GM21528 (cell line): ENCODE results near the gene PLCB4.

Source experiments
- ATAC-seq: cut with Tn5 transposase; IDR thresholded peaks from one replicate; pipeline ENCODE4 v1.9.1; 2021; ENCODE audit warnings: mild to moderate bottlenecking, moderate library complexity; ENCODE audit not compliant: unreplicated experiment, low FRiP score

Gene PLCB4

DNA sequence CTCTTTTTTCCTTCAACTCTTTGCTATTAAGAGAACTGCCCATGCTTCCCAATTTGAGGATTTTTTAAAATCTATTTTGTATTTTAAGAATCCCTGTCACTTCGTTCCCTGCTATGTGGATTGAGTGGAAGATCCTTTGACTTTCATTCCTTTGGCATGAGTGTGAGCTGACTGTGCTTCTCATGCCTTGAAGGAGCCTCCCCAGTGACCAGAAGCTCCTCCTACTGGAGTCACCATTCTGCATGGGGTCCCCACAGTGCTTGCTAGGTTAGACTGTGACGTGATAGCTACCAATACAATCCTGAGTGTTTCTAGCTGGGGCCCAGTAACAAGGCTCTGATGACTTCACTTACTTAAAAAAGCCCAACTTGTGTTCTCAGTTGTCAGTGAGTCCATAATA, 341.1 kb downstream of the PLCB4 start:
- ATAC-seq, result no peak

DNA sequence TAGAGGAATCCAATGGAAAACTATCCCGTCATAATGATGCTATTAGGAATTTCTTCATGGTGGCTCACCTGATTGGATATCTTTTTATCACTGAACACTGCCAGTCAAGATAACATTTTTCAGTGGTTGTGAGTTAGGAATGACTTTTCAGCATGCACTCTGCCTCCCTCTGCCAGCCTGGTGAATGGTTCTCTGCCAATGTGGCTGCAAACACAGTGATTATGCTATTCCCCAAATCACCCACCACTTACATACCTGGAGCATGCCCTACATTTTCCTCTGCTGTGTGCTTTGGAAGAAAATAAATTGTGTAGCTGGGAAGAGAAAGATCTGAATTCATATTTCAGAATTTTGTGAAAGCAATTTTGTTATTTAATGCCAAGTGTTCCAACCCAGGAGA, 342.9 kb downstream of the PLCB4 start:
- ATAC-seq, result no peak

DNA sequence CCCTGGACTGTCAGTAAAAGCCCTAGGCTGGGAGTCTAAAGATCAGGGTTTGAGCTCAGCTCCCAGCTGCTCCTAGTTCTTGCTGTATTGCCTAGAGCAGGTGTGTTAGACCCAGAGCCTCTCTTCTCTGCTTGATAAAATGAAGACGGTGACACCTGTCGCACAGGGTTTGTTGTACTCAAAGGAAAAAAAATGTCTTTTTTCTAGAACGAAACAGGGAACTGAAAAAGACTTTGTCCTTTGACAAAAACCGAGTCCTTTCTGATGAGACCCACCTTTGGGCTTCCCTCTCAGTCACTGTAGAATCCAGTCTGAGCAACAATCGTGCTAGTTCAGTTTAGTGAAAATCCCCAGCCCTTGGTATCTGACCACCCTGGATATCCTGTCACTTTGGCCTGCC, 343.4 kb downstream of the PLCB4 start:
- peak; percentile 89 for ATAC-seq

DNA sequence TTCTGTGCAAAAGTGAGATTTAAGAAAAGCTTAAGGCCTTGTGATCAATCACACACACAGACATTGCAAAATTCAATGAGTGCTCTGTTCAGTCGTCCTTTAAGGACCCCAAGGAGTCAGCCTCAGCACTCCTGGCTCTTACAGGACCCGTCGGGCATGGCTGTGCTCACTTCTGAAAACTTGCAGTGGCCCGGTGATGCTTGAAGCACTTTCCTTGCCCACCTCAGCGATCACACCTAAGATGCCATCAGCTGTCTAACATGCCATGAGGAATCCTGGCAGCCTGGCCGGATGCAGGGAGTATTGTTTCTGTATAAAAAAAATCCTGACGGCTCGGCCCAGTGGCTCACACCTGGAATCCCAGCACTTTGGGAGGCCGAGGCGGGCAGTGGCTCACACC, 344.1 kb downstream of the PLCB4 start:
- no peak for ATAC-seq

DNA sequence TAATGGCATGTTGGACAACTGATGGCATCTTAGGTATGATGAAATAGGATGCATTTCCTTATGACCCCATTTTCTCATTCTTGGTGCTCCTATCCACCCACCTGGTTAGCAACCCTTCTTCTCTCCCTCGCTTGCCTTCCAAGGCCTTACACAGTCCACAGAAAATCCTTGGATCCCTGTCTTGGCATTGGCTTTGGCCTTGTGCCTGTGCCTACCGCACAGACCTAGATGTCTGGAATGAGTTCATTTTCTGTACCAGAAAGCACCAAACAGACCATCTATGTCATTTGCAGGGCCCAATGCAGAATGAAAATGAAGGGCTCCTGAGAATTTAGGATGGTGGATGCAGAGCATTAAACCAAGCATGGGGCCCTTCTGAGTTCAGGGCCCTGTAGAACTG, 346.5 kb downstream of the PLCB4 start:
- no peak for ATAC-seq

DNA sequence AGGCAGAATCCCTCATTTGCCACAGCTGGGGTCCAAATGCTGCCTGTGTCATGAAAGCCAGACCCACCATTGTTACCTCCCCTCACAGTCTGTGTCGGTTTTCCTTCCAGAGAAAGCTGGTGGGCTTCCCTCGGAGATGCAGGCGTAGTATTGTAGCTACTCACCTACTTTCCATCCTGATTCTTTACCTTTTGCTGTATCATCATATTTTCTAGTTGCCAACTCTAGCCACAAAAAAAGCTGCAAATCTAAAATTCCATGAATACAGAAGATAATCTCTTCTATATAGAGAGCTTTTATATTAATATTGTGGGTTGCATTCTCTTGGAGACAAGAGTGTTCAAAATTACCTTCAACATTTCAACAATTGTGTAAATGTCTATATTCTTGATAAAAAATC, 347.5 kb downstream of the PLCB4 start:
- ATAC-seq, result no peak

DNA sequence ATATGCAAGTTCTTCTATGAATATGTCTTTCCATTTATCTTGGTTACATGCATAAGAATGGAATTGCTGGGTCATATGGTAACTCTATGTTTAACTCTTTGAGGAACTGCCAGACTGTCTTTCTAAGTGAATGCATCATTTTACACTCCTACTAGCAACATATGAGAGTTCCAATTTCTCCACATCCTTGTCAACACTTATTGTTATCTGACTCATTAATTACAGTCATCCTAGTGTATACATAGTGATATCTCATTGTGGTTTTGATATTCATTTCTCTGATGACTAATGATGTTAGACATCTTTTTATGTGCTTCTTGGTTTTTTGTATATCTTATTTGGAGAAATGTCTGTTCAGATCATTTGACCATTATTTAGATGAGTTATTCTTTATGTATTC, 348.8 kb downstream of the PLCB4 start:
- ATAC-seq, result no peak

DNA sequence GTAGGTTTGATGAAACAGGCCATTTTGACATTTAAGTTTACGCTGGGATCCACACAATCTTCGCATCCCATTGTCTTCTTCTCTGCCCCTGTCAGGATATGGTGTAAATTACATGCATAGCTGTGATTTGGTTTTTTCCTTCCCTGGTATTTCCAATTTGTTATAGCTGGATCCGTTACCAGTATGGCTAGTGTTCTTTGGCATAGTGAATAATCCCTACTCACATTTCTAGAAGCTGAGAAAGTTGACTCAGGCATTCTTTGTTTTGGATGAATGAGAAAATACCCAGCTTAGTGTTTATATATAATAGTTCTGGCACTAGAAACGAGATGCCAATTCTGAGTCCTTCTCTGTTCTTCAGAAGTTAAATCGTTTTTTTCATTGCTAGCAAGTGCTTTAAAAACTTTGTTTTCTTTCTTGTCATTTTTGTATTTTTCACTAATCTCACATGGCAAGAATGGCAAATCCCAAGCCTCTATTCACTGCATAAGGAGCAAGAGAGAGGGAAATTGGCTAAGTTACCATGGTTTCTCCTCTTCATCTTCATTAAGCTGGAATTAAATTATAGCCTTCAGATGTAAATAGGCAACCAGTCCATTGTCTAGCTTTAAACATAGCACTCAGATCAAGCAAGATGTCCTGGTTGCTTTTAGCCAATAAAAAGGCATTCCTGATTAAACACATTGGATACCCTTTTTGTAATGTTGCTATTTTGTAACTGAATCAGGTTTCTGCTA, 353.6 kb downstream of the PLCB4 start:
- ATAC-seq, result no peak

DNA sequence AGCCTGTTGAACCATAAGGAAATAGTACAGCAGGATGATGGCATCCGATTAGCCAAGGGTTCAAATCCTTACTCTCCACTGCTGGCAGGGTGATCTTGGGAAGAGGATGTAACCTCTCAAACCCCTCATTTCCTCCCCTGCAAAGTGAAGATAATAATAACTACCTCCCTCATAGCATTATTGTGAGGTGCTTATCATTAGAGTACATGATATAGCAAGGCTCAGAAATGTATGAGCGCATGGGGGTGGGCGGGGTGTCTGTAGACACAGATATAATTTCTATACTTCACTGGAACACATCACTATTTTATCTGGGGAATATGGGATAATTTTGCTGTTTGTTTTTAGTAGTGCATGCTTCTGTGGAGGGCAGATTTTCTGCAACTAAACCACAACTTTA, 355.7 kb downstream of the PLCB4 start:
- ATAC-seq, result no peak

DNA sequence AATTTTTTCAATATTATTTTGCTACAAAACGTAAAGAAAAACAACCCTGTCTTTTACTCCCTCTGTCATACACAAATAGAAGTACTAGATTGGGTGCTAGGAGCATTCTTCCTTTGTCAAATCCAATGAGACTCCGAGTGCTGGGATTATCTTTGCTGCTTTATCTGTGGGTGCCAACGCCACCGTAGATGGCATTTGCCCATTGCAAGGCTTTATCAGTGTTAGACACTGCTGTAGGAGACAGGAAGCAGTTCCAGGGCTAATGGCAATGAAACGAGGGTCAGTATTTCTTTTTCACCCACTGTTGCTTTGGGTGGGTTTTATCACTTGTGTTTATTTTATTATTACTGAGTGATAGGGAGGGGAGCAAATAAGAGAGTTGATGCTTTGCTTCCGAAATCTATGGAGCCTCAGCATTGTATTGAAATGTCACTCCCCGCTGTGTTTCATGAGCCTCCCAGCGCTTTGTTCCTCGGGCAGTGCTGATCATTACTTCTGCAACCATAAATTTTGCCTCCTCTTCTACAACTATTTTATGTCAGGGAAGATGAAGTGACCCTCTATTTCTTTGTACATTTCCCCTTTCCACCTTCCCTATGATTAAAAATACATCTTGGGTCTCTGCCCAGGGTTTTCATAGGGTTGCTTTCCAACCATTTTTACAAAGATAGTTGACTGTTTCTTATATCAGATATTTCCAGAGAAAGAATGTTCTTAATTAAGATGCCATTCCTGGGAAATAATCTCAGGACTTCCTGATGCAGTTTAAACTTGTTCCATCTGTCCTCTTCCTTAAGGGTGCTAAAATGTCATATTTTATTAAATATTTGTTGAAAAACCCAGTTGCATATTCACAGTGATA, 358.8 kb downstream of the PLCB4 start:
- ATAC-seq, result no peak

DNA sequence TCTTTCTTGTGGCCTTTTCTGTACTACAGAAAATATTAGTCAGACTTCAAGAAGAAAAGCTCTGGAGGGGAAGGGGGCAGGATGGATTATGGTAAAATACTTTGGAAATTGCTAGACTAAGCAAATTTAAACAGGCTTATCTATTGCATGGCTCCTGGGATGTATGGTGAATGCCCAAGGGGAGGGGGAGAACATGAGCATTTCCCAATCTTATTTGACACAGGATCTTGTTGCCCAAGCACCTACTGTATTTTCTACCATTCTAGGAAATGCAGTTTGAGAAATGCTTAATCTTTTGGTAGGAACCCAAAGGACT, 359.4 kb downstream of the PLCB4 start:
- ATAC-seq, result no peak

DNA sequence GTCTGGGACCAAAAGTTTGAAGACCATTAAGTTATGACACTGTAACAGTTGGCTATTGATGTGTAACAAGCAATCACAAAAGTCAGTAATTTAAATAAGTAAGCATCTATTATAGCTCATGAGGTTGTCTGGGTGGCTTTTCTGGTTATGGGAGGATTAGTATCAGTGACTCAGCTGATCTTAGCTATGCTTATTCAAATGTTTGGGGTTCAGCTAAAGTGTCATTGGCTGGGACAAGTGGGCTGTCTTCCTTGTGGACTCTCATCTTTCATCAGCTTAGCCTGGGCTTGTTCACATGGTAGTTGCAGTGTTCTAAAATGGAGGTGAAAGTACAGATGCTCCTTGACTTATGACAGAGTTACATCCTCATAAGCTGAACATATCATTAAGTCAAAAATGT, 370.9 kb downstream of the PLCB4 start:
- ATAC-seq, result no peak

DNA sequence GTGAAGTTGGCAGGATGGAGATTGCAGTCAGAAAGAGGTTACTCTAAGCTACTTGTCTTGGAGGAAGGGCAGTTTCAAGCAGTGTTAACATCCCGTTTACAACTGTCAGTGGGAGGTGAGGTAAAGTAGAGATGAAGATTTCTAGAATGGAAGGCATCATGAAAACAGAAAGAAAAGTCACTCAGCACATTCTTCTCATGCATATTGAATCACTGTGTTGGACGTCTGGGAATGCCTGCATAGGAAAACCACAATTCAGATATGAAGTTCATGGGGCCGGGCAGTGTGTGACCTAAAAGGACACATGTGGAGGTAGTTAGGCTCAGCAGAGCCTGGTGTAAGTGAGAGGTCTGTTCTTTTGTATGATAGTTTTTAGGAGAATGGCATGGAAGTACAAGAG, 372.0 kb downstream of the PLCB4 start:
- no peak for ATAC-seq

DNA sequence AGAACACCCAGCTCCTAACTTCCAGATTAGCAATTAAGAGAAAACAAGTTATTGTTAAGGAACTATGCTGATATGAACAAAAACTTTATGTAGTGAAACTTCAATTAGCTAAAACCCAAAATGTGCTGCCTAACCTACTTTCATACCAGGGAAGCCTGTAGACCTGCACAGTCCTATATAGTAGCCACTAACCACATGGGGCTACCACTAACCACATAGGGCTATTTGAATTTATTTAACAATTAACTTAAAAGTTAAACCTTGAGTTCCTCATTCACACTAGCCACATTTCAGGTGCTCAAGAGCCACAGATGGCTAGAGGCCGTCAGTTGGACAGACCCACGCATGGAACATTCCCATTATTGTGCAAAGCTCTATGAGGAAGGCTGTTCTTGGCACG, 373.1 kb downstream of the PLCB4 start:
- ATAC-seq, result peak; percentile 88

DNA sequence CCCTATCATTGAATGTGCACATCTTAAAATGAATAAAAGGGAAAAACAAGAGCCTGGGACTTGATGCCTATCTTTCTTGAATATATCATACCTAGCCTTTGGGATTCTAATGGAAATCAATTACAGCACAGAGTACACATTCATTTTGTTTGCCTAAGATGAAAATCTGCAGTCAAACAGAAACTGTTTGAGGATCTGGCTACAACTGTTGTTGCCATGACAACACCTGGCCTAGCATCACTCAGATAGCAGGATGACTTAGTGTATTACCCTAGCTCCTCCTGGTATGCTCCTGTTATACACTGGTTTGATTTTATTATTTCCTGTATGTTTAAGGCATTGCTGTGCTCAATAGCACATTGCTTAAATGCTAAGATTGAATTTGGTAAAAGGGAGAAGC, 374.0 kb downstream of the PLCB4 start:
- peak; percentile 55 for ATAC-seq

DNA sequence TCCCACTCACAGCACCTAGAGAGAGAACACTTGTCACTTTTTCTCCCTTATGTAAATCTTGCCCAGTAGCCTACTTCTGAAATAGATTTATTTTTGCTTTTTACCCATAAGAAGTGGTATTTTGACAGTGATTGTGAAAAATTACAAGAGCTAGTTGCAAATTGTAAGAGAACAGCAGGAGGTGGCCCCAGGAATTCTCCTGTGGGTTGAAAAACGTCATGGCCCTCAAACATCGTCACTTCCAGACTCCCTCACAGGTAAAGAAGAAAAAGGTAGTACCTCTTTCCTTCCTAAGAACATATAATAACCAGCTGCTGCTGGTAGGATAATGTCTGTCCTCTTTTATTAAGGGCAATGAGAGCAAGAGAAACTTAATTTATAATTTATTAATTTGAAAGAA, 376.0 kb downstream of the PLCB4 start:
- no peak for ATAC-seq

DNA sequence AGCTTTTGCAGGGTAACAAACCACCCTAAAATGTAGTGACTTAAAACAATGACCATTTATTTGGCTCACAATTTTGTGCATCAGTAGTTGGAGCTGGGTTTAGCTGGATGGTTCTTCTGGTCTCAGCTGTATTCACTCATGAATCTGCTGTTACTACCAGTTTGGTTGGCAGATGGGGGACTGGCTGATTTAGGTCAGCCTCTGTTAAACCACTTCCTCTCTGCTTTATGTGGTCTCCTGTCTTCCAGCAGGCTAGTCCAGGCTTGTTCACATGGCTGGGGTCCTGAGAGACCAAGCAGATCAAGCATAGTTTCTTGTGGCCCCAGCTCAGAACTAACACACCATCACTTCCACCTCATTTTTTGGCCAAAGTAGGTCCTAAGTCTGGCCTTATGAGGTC, 378.3 kb downstream of the PLCB4 start:
- ATAC-seq, result no peak

DNA sequence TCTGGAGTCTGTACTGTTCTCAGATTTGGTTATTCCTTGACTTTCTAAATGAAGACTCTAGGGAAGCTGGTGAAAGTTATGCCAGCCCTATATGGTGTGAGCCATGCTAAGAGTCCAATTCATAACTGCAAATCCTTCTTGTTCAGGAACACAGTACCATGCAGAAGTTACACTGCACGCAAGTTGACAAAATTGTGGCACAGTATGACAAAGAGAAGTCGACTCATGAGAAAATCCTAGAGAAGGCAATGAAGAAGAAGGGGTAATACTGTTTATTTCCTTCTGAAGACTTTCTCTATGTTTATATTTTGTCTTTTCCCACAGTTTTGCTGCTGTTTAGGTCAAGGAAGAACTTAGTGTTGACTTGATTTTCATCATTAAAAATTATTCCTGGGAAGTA, 384.3 kb downstream of the PLCB4 start:
- ATAC-seq, result no peak

DNA sequence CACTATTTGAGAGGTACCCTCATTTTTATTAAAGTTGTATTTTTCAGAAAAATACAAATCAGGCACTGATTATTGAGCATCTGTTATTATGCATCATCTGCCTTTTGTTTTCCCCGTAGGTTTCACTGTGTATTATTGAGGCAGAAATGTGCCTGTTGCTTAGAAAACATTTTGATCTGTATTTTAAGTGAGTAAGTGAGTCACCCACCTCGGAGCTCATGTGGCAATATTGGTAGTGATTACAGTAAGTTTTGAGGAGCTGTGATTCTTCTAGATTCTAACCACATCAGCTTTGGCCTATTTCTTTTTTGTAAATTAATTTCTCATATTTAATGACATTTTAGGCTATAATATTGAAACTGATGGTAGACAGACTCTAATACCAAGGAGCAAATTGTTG, 385.9 kb downstream of the PLCB4 start:
- no peak for ATAC-seq

DNA sequence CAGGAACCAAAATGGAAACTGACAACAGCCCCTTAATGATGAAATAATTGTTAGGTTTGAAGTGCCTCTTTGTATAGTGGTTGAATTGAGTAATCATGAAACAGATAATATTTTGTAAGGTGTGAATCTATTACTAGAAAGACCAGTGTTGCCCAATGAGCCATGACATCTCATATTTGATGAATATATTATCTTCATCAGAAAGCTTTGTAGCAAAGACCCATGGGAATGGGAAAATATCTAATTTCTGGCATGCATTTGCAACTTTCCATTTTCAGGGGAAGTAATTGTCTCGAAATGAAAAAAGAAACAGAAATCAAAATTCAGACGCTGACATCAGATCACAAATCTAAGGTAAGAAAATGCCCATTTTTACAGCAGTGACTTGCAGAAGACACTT, 388.2 kb downstream of the PLCB4 start:
- ATAC-seq, result no peak

DNA sequence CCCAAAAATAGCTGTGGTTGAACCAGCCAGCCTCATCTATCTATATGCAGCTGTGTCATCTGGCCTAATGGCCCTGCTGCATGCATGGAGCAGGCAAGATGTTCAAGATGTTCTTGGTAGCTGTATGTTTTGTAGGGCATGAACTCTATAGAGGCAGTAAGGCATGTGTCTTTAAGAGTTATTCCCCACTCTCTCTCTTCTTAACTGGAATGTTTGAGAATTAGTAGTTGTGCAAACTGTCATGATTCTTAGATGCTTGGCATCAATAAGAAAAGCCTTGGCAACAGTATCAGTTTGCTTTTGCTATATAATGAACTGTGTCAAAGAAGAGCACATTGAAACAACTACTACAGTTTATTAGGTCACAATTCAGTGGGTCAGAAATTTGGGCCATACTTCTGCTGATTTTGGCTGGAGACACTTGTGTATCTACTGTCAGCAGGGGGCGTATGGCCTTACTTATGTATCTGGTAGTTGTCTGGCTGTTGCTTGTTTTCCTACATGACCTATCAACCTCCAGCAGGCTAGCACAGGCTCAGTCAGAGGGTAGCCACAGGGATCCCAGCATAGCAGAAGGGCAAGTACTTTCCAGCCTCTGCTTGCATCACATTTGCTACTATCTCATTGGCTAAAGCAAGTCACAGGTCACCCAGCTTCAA, 389.4 kb downstream of the PLCB4 start:
- peak; percentile 74 for ATAC-seq

DNA sequence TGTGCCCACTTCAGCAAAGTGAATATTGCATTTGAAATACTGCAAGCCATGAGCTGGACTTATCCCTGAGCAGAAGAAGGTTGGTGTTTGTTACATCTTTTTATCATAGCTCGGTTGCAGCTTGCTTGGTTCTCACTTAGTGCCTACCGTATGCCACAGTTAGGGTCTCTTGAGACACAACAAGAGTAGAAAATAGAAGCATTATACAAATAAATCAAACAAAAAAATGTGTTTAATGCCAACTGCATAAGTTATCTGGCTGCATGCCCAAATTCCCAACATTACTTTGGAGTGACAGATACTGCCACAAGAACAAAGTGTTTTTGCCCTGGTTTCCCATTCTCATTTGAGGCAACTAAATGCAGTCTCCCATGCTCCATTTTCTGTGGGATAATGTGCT, 391.6 kb downstream of the PLCB4 start:
- ATAC-seq, result no peak
